Esophagus muscularis mucosa (tissue), 4 donors: Measurements from ENCODE around the gene SHISA6. TPM values are rescaled to one million over a fixed set of nuclear protein-coding genes. Genes with fewer than 3 reads are reported as not detected.

Experiments
- DNase-seq: peaks from one replicate; pipeline ENCODE4 v3.0.0-alpha.2; 2017; ENCODE audit errors: extremely low spot score
- H3K27ac ChIP-seq, 4 donors: fragments of 200-600 bp; sonication (generic); replicated peaks in 1 of 4; 1 replicate in 3 of 4; 2 replicates in 1 of 4; pipeline ENCODE4 v1.5.1; 2016 to 2019; ENCODE audit warnings: mild to moderate bottlenecking in 1 of 4
- H3K27me3 ChIP-seq, 4 donors: fragments of 200-600 bp; sonication (generic); one replicate each; pipeline versions ENCODE4 v1.5.1 to v1.6.0; 2016 to 2019
- H3K36me3 ChIP-seq, 4 donors: fragments of 200-600 bp; sonication (generic); one replicate each; pipeline ENCODE4 v1.5.1; 2016 to 2019
- H3K4me1 ChIP-seq, 4 donors: fragments of 200-600 bp; sonication (generic); one replicate each; pipeline ENCODE4 v1.5.1; 2016 to 2019
- H3K4me3 ChIP-seq, 4 donors: fragments of 200-600 bp; sonication (generic); 1 replicate in 2 of 4; 2 replicates in 2 of 4; pipeline ENCODE4 v1.5.1; 2016 to 2019; ENCODE audit warnings: mild to moderate bottlenecking in 4 of 4, moderate library complexity in 1 of 4
- H3K9me3 ChIP-seq, 4 donors: fragments of 200-600 bp; sonication (generic); 1 replicate in 3 of 4; 2 replicates in 1 of 4; pipeline ENCODE4 v1.5.1; 2016 to 2019
- EP300 ChIP-seq: sonication (generic); formaldehyde crosslinking; IDR thresholded peaks from one replicate; pipeline ENCODE4 v1.6.1; 2017; ENCODE audit warnings: antibody characterized with exemption
- POLR2A ChIP-seq: fragments of 450-650 bp; IDR thresholded peaks from one replicate; pipeline ENCODE4 v1.6.1; 2017; ENCODE audit warnings: antibody characterized with exemption, moderate library complexity, mild to moderate bottlenecking, low read depth
- POLR2AphosphoS5 ChIP-seq, 2 donors: sonication (generic); formaldehyde crosslinking; IDR thresholded peaks; one replicate each; pipeline ENCODE4 v1.6.1; 2017; ENCODE audit warnings: antibody characterized with exemption in 2 of 2
- WGBS: methylation state at CpG from one replicate; pipeline ENCODE4 v1.1.5; 2018; 5-methylcytosine and 5-hydroxymethylcytosine counted together
- intact Hi-C: fragments of 100-400 bp; cut with DNase I; formaldehyde crosslinking; loops from one replicate; pipeline ENCODE4 v1.15.1; 2023
- total RNA-seq, 4 donors: library from RNA; depleted of rRNA; stranded (reverse); fragments of >200 nt; gene quantifications; one replicate each; pipeline versions ENCODE4 v1.1.0 to v1.2.1, GENCODE V29; 2016
- TF ChIP-seq, protein P1 (sequence below), 3 experiments: fragments of 200-600 bp in 2 of 3; fragments of 450-650 bp in 1 of 3; sonication (generic) in 2 of 3; IDR thresholded peaks; one replicate each; pipeline ENCODE4 v1.5.1; 2017 to 2019; ENCODE audit warnings: antibody characterized with exemption in 3 of 3, mild to moderate bottlenecking in 2 of 3, moderate library complexity in 1 of 3

SHISA6 gene
- total RNA-seq, 4 donors from 2014 or later = 0.83 to 1.7 (median 1.4) TPM

DNA sequence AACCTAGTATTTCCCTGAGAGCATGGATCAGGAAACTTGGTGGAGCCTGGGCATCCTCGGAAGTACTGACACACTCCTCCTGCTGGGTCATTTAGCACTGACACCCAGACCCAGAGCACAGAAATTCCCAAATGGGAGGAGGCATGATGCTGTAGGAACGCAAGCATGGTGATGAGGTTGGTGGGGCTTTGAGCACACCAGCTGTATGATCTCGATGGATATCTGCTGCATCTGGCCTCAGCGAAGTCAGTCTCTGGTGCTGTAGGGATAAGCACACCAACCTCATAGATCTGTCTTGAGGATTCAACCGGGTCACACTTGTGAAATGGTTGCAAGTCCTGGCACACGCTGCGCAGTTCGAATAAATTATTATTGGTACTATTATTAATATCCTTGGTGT is 52.5 kb downstream of the SHISA6 start:
- Histone ChIP-seq H3K4me3 (no peak overlapping the region), H3K9me3 (no peaks in the 10 kb centered on the region), H3K27ac (no peak overlapping the region), H3K4me1 (no peaks in the 10 kb centered on the region), H3K36me3 (no peaks in the 10 kb centered on the region), H3K27me3 (peaks cover 0 to 5% (median 0%) of the 10 kb centered on the region in 4 donors)
- DNase-seq = peak; percentile 17
- TF ChIP-seq POLR2A (no peak), POLR2AphosphoS5 (IDR thresholded peaks at IDR 0.05) (no peak)
- TF ChIP-seq, protein P1, sequence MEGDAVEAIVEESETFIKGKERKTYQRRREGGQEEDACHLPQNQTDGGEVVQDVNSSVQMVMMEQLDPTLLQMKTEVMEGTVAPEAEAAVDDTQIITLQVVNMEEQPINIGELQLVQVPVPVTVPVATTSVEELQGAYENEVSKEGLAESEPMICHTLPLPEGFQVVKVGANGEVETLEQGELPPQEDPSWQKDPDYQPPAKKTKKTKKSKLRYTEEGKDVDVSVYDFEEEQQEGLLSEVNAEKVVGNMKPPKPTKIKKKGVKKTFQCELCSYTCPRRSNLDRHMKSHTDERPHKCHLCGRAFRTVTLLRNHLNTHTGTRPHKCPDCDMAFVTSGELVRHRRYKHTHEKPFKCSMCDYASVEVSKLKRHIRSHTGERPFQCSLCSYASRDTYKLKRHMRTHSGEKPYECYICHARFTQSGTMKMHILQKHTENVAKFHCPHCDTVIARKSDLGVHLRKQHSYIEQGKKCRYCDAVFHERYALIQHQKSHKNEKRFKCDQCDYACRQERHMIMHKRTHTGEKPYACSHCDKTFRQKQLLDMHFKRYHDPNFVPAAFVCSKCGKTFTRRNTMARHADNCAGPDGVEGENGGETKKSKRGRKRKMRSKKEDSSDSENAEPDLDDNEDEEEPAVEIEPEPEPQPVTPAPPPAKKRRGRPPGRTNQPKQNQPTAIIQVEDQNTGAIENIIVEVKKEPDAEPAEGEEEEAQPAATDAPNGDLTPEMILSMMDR (IDR thresholded peaks at IDR 0.05) = no peak
- WGBS = 78% methylated on average over 8 of the region's 8 CpGs
- intact Hi-C loops = no loop called here

DNA sequence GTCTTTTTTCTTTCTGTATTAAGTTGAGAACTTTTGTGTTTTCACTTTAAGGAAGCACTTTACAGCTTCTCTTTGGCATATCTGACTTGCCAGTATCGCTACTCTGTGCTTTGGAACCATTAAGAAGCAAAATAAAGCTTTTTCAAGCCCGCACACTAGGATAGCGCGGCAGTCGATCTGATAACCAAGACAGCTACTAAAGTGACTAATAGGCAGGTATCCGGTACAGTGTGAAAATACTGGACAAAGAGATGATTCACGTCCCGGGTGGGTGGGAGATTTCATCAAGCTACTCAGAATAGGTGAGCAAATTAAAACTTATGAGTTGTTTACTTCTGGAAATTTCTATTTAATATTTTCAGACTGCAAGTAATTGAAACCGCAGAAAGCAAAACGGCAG is 53.8 kb downstream of the SHISA6 start:
- Histone ChIP-seq H3K9me3 (no peaks in the 10 kb centered on the region), H3K27ac (no peak overlapping the region), H3K27me3 (peaks cover 0 to 5% (median 0%) of the 10 kb centered on the region in 4 donors), H3K36me3 (no peaks in the 10 kb centered on the region), H3K4me1 (no peaks in the 10 kb centered on the region), H3K4me3 (no peak overlapping the region)
- intact Hi-C loops = no loop called here
- DNase-seq = peak; percentile 42
- TF ChIP-seq, protein P1 (IDR thresholded peaks at IDR 0.05) = no peak
- TF ChIP-seq POLR2AphosphoS5 (IDR thresholded peaks at IDR 0.05) (no peak), POLR2A (no peak), EP300 (no peak)
- WGBS = 90% methylated on average over 10 of the region's 10 CpGs

DNA sequence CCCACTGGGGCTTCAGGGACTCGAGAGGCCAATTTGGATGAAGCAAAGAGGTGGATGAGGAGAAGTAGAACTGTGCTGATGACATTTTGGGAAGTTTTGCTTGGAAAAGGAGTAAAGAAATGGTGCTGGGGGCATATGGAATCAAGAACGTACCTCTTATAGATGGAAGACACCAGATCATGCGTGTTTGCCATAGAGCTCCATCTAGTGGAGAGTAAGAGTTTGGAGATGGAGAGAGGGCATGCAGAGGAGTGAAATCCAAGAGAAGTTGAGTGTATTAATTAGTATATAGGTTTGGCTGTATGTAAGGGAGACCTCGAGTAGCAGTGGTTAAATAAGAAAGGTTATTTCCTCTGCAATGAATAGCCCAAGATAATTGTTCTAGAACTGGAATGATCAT is 56.0 kb downstream of the SHISA6 start:
- 56% methylated on average over 4 of the region's 4 CpGs for WGBS
- TF ChIP-seq POLR2AphosphoS5 (IDR thresholded peaks at IDR 0.05) = no peak
- TF ChIP-seq, protein P1 (IDR thresholded peaks at IDR 0.05) = peak in 1 of 3 experiments; percentile 20
- intact Hi-C loops = no loop called here

DNA sequence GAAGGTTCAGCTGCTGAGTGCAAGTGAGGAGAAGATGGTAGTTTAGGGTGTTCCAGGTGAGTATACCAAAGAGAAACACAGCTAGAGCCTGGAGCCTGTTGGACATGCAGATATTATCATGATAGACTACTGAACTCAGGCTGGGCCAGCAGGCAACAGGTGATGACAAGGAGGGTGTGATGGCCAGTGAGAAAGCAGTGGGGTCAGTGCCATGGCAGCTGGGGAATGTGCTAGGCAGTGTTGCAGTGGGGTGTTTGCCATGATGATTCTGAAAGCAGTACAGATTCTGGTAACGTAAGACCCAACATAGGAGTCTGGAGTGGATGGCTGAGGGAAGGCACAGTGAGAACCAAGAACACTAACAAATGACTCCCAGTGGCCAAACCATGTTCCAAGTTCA is 57.4 kb downstream of the SHISA6 start:
- intact Hi-C loops = no loop called here
- Histone ChIP-seq H3K4me3 (no peak overlapping the region), H3K36me3 (no peaks in the 10 kb centered on the region), H3K4me1 (no peaks in the 10 kb centered on the region), H3K27me3 (peaks cover 0 to 3% (median 0%) of the 10 kb centered on the region in 4 donors), H3K27ac (no peak overlapping the region), H3K9me3 (no peaks in the 10 kb centered on the region)
- WGBS = 63% methylated on average over 1 of the region's 1 CpG
- no peak for TF ChIP-seq POLR2A
- TF ChIP-seq EP300 = no peak
- no peak for TF ChIP-seq POLR2AphosphoS5 (IDR thresholded peaks at IDR 0.05)
- TF ChIP-seq, protein P1 (IDR thresholded peaks at IDR 0.05) = no peak
- DNase-seq = peak; percentile 92

More for the DNA sequence above, 56.0 kb downstream of the SHISA6 start:
- Histone ChIP-seq H3K9me3 (no peaks in the 10 kb centered on the region), H3K27me3 (peaks cover 0 to 5% (median 0%) of the 10 kb centered on the region in 4 donors), H3K27ac (no peak overlapping the region), H3K4me3 (no peak overlapping the region), H3K4me1 (no peaks in the 10 kb centered on the region), H3K36me3 (no peaks in the 10 kb centered on the region)
- peak; percentile 45 for DNase-seq

DNA sequence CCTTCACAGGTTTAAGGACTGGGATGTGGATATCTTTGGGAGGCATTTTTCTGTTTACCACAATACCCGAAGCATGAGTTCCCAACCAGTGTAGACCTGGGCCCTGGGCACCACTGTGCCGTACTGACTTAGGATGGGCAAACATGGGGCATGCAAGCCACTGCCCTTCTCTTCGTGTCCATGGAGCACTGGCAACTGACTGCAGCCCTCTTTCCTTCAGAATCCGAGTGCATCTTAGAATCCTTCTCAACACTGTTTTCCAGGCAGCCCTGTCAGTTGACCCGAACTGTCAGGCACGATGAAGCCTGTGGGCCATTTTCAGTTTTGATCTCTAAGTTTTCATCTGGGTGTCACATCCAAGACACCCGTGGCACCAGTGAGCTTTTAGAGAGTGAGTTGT is 59.2 kb downstream of the SHISA6 start:
- H3K27ac ChIP-seq = no peak overlapping the region
- H3K27me3 ChIP-seq = no peaks in the 10 kb centered on the region
- no peaks in the 10 kb centered on the region for H3K36me3 ChIP-seq
- TF ChIP-seq POLR2AphosphoS5 (IDR thresholded peaks at IDR 0.05) (no peak), EP300 (no peak), POLR2A (no peak)
- TF ChIP-seq, protein P1 (IDR thresholded peaks at IDR 0.05) = no peak
- DNase-seq = peak; percentile 74
- intact Hi-C loops = no loop called here
- 82% methylated on average over 7 of the region's 7 CpGs for WGBS
- H3K4me3 ChIP-seq = no peak overlapping the region
- H3K9me3 ChIP-seq = no peaks in the 10 kb centered on the region
- H3K4me1 ChIP-seq = peaks cover 0 to 10% (median 3%) of the 10 kb centered on the region in 4 donors
